Epithelial cell of proximal tubule (primary cell): ENCODE results near the gene METRNL. TPM values are rescaled to one million over a fixed set of nuclear protein-coding genes. Genes with fewer than 3 reads are reported as not detected.

Experiments
- DNase-seq: peaks from one replicate; pipeline ENCODE4 v3.0.0-alpha.2; 2011; ENCODE audit warnings: low read depth
- H3K4me3 ChIP-seq: 2 replicates; pipeline ENCODE4 v1.5.1; 2011; ENCODE audit warnings: low read depth, mild to moderate bottlenecking, low read length
- total RNA-seq: library from RNA; depleted of rRNA; stranded (reverse); fragments of >200 nt; gene quantifications from 2 replicates; pipeline ENCODE4 v1.2.3, GENCODE V29; 2015
- TF ChIP-seq, protein P1 (sequence below): conservative IDR thresholded peaks from 2 replicates; pipeline ENCODE4 v1.5.1; 2012; ENCODE audit warnings: low read depth, mild to moderate bottlenecking, low read length

Gene METRNL
- total RNA-seq, 1 donor from 2014 or later: 11.9 TPM

DNA sequence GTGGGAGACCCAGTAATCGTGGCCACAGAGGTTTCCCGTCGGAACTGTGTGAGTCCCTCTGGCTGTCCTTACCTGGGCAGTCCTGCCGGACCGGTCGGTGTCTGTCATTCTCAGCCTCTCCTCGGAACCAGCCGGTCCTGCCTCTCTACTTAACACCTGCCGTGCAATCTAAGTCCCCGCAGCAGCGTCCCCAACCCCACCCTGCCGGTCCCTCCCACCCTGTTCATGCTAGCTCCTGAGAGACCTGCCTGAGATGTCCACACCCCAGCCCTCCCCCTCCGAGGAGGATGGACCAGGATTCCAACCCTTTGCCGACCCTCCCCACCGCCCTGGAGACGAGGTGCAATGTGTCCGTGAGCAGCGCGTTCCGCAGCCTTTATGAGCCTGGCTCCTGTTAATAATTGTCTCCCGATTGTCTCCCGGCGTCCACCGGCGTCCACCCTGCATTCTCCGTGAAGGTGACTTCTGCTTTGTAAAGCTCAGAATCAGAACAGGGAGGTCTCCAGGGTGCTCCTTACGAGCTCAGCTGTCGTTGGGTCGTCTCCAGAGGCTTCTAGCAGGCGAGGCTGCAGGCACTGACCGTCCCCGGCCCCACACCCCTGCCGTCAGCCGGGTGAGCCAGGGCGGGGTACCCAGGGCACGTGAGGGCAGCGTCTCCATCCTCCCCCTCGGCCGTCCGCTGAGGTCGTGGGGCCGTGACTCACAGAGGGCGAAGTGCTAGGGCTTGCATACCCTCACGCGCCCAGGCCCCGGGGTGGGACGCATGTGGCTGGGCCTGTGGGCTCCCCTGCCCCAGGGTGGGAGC lies 10.1 kb downstream of the METRNL start:
- no peak for DNase-seq
- no peak overlapping the region for H3K4me3 ChIP-seq
- TF ChIP-seq, protein P1, sequence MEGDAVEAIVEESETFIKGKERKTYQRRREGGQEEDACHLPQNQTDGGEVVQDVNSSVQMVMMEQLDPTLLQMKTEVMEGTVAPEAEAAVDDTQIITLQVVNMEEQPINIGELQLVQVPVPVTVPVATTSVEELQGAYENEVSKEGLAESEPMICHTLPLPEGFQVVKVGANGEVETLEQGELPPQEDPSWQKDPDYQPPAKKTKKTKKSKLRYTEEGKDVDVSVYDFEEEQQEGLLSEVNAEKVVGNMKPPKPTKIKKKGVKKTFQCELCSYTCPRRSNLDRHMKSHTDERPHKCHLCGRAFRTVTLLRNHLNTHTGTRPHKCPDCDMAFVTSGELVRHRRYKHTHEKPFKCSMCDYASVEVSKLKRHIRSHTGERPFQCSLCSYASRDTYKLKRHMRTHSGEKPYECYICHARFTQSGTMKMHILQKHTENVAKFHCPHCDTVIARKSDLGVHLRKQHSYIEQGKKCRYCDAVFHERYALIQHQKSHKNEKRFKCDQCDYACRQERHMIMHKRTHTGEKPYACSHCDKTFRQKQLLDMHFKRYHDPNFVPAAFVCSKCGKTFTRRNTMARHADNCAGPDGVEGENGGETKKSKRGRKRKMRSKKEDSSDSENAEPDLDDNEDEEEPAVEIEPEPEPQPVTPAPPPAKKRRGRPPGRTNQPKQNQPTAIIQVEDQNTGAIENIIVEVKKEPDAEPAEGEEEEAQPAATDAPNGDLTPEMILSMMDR: no peak

DNA sequence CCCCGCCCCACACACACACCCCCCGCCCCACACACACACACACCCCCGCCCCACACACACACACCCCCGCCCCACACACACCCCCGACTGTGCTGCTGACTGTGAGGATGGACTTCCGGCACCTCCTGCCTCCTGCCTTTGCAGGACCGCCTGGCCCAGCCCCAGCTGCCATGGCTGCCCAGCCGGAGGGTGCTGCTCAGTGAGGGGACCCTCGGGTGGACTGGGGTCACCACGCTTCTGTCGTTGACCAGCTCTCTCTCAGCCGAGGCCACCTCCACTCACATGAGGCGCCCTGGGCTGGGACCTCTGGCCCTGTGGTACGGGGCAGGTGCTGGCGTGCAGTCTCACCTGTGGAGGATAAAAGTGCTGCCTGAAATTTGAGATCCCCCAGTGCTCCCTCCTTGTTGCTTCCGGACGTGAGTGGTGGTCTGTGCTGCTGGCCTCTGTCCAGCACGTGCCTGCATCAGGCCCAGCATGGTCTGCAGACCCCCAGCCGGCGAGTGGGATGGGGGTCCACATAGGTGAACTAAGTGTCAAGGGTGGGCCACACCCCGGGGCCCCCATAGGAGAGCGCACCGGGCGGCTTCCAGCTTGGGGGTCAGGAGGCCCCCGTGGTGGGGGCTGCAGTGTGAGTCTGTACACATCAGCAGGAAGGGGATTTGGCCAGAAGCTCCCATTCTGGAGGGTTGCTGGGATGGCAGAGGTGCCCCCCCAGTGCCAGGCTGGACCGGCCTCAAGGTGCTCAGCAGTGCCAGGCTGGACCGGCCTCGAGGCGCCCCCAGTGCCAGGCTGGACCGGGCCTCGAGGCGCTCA lies 11.2 kb downstream of the METRNL start:
- TF ChIP-seq, protein P1: no peak
- DNase-seq: no peak
- H3K4me3 ChIP-seq: no peak overlapping the region

DNA sequence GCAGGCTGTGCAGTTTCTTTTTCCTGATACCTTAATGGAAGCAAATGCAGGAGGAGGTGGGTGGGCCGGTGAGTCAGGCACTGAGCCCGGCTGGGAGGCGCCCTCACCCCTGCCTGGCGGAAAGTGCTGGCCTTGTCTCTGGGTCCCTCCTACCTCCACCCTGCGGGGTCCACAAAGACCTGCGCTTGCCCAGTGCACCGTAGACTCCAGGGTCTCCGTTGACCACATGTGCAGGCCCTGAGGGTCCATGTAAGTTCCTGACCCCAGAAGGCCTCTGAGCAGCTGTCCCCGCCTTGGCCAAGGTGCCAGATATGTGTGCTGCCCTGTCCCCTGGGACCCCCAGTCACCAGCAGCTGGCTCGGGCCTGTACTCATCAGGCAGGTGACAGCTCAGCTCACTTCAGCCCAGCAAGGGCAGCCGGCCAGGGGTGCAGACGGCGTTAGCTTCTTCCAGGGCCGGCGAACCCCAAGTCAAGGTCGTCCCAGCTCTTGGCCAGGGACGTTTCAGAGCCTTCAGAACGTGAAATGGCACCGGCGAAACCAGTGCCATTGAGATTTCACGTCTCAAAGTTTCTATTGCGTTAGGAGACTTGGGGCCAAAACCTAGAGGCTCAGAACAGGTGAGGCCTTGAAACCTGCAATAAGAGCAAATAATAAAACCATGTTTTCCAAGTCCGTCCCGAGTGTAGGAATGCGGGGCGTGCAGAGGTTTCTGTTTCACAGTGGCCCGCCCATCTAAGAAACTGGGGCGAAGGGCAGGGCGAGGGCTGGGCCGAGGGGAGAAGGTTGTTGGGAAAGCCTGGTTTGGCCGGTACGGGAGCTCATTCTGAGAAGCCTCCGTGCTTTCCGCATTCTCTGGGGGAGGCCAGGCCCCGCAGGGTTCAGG lies 12.1 kb downstream of the METRNL start:
- no peak overlapping the region for H3K4me3 ChIP-seq

DNA sequence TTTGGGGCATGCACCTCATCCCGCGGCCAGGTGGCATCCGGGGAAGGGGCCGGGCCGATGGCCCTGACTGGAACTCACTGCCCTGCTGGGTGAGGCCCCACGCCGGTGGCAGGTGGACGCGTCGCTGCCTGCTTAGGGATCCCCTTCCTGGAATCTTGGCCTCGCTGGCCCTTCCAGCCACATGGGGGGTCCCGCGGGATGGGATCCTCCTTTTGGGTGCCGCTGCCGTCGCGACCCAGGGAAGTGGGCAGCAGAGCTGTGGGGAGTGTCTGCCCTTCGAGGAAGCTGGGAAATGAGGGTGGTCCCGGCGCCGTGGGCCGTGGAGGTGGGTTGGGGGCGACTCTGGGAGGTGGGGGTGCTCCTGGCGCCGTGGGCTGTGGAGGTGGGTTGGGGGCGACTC lies 12.8 kb downstream of the METRNL start:
- no peak overlapping the region for H3K4me3 ChIP-seq
- DNase-seq: no peak
- TF ChIP-seq, protein P1: no peak

More for the DNA sequence above, 12.1 kb downstream of the METRNL start:
- DNase-seq: no peak
- TF ChIP-seq, protein P1: no peak

DNA sequence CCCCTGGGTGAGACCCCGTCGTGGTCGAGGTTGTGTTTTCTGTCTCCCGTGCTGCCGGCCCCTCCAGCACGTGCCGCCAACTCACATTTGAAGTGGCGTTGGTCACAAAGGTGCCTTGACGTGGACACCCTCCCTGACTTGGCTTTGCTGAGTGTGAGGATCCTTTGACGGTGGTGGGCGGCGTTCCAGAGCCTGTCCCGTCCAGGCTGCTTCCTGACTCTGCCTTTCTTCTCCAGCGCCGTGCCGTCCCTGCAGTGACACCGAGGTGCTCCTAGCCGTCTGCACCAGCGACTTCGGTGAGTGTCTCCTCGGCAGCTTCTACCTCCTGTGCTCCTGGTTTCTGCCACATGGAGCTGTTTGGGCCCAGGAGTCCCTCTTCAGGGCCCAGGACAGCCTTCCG lies 13.5 kb downstream of the METRNL start:
- DNase-seq: no peak
- TF ChIP-seq, protein P1: no peak

DNA sequence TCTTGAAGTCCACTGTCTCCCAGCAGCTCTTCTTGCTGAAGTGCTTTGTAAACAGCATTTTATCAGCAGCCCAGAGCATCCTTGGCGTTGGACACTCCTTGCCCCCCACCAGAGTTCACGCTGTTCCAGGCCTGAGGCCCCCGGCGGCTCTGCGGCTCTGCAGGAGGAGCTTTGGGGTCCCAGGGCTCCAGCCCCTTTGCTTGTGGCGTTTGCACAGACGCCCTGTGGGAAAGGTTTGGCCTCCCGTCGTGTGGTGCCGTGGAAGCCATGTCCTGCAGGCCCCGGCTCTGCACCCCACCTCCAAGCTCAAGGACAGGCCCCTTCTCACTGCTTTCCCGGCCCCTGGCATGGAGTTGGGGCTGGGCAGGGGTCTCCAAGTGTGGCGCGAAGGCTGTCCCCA lies 14.1 kb downstream of the METRNL start:
- no peak for DNase-seq
- TF ChIP-seq, protein P1: no peak
- no peak overlapping the region for H3K4me3 ChIP-seq

More for the DNA sequence above, 13.5 kb downstream of the METRNL start:
- no peak overlapping the region for H3K4me3 ChIP-seq
